SHP77 (cell line): Measurements from ENCODE around the gene EPB41L5.
"Not testable (repeated sequence)": the region's sequence is repeated elsewhere in the genome, so short reads cannot be mapped to it uniquely, and the experiment has no call there.

Experiments
- DNase-seq, 2 experiments: peaks; one replicate each; lab custom pipeline; 2025; lab: John Stamatoyannopoulos, UW

EPB41L5 gene

DNA sequence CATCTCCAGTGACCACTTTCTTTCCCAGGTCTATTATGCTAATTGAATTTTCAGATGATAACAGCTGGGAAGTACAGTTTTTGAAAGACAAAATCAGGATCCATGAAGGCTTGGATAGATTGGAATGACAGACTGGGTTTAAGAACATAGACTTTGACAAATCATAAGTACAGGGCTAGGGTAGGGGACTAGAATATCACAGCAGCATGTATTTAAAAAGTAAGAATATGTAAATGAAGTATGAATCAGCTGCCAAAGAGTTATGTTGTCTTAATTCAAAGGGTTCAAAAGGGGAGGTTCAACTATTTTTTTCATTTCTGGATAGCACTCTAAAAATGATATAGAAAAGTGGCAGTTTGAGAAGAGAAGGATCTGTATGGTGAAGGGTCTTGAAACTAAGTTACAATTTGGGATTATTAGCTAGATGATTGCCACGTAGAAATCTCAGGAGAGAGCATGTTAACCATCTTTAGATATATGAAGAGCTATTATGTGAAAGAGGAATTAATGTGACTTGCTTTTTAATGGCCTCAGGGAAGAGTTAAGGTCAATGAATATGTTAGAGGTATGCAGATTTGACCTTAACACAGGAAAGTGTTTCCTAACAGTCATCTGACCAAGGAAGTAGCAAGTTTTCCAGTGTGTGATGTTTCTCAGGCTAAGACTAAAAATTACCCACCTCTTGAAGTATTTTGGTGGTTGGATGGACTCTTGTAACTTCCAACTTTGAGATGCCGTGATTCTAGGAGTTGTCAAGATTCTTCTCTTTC is 128.6 kb downstream of the EPB41L5 start:
- DNase-seq = no peak

DNA sequence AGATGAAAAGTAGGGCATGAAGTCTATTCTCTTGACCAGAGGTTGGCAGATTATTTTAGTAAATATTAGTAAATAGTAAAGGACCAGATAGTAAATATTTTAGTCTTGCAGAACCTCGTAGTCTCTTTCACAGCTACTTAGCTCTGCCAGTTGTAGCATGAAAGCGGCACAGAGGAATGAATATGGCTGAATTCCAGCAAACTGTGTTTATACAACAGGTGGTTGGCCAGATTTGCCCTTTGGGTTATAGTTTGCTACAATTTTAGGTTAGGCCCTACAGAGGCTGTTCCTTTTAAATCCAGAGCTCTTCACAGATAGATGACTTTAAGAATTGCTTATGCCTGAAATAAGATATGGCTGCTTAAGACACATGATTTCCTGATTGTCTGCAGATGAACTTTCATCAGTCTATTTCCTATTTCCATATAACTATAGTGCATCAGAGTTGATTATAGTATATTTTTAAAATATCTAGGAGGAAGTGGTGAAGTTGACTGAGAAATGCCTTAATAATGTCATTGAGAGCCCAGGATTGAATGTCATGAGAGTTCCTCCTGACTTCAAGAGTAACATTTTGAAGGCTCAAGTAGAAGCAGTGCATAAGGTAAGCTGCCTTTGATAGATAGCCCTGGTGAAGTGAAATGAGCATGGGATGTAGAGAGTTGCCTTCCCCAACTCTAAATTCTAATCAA is 129.8 kb downstream of the EPB41L5 start:
- DNase-seq = no peak

DNA sequence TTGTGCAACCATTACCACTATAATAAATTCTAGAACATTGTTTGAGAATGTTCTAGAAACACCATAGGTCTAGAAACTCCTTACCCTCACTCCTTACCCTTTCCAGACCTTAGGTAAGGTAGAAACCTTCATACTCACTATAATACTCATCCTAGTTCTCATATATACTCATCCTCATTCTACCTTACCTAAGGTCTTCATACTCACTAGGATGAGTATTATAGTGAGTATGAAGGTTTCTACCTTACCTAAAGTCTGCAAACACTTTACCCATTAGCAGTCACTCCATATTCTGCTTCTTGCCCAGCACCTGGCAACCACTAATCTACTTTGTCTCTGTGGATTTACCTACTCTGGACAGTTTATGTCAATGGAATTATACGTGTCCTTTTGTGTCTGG is 135.4 kb downstream of the EPB41L5 start:
- no peak for DNase-seq

DNA sequence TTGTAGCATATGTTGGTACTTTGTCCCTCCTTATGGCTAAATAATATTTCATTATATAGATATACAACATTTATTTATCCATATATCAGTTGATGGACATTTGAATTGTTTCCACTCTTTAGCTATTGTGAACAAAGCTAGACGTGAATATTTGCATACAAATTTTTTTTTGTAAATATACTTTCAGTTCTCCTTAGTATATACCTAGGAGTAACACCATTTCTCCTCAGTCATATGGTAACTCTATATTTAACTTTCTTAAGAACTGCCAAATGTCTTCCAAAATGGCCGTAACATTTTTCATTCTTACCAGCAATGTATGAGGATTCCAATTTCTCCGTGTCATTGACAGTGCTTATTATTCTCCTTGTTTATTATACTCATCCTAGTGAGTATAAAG is 135.8 kb downstream of the EPB41L5 start:
- DNase-seq = no peak

DNA sequence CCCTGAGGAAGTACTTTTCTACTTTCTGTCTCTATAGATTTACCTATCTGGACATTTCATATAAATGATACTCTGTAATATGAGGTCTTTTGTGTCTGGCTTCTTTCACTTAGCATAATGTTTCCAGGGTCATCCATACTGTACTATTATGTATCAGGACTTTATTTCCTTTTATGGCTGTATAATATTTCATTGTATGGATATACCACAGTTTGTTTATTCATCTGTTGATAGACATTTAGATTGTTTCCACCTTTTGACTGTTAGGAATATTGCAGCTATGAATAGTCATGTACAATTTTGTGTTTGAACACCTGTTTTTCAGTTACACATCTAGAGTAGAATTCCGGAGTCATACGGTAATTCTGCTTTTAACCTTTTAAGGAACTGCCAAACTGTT is 136.5 kb downstream of the EPB41L5 start:
- no peak for DNase-seq

DNA sequence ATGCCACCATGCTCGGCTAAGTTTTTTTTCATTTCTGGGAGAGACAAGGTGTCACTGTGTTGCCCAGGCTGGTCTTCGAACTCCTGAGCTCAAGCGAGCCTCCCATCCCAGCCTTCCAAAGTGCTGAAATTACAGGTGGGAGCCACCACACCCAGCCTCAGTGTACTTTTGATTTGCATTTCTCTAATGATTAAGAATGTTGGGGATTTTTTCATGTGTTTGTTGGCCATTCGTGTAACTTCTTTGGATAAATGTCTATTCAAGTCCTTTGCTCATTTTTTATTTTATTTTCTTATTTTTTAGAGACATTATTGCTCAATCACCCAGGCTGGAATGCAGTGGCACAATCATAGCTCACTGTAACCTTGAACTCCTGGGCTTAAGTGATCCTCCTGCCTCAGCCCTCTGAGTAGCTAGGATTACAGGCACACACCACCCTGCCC is 137.2 kb downstream of the EPB41L5 start:
- DNase-seq = no peak

DNA sequence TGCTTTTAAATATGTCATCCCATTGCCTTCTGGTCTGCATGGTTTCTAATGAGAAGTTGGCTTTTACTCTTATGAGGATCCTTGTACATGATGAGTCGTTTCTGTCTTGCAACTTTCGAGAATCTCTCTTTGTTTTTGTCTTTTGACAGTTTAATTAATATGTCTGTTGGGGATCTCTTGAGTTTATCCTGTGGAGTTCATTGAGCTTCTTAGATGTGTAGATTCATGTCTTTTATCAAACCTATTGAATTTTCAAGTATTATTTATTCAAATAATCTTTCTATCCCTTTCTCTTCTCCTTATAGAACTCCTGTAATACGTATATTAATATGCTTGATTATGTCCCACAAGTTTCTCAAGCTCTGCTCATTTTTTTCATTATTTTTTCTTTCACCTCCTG is 142.4 kb downstream of the EPB41L5 start:
- DNase-seq = no peak

DNA sequence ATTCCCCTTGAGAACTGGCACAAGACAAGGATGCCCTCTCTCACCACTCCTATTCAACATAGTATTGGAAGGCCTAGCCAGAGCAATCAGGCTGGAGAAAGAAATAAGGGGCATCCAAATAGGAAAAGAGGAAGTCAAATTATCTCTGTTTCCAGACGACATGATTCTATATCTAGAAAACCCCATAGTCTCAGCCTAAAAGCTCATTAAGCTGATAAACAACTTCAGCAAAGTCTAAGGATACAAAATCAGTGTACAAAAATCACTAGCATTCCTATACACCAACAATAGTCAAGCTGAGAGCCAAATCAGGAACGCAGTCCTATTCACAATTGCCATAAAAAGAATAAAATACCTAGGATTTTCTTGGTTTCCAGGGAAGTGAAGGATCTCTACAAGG is 145.8 kb downstream of the EPB41L5 start:
- DNase-seq = not testable (repeated sequence)

DNA sequence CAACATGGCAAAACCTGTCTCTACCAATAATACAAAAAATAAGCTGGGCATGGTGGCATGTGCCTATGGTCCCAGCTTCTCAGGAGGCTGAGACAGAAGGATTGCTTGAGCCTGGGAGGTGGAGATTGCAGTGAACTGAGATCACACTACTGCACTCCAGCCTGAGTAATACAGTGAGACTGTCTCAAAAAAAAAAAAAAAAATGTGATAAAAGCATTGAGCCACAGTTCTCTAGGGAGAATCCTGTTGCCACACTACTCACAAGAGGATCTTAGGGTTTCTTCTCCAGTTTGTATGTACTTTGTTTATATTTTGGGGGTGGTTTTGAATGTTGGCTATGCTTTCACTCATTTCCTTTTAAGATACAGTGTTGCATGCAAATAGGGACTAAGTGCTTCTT is 148.3 kb downstream of the EPB41L5 start:
- DNase-seq = no peak

DNA sequence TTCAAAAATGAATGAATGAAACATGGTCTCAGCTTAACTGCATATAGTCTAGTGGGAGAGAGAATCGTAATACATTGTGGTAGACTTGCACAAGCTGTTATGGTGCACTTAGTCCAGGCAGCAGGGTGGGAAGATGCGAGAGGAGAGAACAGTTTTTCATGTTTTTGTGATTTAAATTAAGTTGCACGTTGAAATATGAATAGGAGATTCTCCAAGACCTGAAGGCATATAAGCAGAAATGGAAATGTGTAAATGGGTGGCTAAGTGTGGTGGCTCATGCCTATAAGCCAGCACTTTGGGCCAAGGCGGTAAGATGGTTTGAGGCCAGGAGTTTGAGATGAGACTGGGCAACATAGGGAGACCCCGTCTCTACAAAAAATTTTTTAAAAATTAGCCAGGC is 149.8 kb downstream of the EPB41L5 start:
- no peak for DNase-seq

DNA sequence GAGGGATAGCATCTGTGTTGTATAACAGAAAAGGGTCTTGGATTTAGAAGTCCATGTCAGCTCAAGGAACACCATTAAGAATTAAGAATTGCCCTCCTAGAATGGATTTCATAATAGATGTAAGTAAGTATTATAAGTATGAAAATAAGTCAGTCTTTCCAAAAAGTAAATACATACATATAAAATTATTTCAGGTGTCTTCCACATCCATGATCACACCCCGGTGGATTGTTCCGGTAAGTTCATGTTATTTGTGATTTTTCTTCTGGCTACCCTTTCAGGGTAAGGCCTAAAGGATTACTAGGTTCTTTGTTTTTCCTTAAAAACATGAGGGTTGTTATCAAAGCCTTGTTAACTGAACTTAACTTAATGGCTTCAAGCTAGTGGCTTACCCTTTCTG is 154.4 kb downstream of the EPB41L5 start:
- no peak for DNase-seq

DNA sequence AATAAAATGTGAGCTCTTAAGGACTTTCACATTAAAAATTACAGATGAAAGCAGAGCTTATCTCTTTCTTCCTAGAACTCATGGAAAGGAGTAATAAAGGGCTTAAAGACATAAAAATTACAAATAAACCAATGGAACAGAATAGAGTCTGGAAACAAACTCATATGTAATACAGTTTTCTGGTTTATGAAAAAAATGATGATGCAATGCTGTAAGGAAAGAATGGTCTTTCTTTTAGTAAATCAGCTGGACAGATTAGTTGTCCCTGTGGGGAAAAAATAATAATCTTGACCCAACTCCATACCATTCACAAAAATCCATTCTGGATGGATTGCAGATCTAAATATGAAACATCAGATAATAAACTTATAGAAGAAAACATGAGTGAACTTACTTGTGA is 156.1 kb downstream of the EPB41L5 start:
- DNase-seq = no peak

DNA sequence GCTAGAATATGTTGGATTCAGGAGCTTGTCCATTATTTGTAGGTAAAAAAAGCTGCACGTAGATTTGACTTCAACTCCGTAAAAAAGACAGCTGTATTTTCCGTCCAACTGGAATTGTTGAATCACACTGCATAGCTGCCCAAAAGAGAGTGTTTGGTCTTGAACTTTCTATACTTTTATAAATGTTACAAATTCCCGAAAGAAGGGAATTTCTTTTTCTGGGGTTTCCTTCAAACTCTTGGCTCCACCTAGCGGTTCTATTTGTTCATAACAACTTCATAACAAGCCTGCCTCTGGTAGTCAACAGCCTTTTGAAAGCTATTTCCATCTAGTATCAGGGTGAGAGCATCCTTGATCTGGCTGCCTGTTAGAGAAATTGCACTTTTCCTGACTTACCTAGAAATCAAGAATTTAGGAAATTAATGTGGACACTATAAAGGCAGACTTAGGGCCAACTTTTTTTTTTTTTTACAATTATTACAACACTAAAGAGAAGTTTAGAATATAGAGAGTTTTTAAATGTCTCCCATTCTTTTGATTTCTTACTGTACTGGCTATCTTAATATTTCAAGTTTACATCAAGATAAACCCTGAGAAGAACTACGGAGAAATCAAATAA is 162.2 kb downstream of the EPB41L5 start:
- peak; percentile 10 to 30 for DNase-seq

DNA sequence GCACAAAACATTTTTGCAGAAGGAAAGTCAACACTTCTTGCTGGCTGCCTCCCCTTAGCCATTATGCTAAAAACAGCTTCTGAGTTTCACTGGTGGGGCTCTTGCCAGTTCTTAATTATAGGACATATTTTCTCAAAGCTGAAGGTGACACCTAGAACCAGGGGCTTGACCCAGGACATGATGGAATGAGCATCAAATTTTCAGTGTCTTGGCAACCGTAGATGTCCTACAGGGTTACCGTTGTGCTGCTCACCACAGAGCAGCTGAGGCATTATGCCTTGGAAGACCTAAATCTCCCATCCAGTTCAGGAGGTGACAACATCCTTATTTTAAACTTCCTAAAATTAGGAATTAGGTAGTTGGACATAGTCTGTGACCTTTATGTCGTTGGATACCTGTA is 163.6 kb downstream of the EPB41L5 start:
- DNase-seq = no peak

DNA sequence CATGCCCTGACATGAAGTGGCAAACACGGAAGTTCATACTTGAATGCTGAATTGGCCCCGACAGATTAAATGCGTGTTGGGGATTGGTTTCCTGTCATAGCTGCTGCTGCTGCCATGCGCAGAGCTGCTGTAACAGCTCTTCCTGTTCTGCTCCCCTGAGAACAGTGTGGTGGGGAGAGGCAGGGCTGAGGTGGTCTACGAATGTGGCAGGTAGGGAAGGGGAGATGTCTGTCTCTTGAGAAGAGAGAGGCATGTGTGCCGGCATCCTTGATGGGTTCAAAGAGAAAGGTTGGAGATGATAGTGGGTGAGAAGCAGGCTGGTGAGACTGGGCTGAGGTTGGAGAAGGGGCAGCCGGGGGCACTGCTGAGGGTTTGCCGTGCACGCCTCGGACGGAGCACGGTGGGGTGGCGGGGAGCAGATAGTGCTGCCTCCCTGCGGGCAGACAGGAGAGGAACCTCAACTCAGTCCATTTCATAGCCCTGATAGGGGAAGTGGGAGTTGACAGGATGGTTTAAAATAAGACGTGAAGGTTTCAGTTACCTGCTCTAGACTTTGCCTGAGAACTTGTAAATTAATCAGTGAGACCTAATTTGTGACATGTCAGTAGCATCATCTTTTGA is 164.2 kb downstream of the EPB41L5 start:
- DNase-seq = no peak

DNA sequence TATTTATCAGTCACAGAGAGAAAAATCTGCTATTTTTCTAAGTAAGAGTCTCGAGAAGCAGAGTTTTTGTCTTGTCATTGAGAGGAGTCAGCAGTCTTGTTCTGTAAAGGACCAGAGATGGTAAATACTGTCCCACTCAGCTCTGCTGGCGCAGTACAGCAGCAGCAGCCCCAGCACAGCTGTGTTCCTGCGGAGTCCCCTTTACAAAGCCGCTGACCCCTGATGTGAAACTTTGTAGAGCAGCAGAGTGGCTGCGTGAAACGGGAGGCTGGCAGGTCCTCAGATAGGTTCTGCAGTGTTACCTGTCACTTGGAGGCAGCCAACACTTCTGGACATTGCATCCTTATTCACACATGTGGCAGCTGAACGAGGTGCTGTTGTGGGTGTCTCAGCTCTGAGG is 165.1 kb downstream of the EPB41L5 start:
- DNase-seq = no peak

DNA sequence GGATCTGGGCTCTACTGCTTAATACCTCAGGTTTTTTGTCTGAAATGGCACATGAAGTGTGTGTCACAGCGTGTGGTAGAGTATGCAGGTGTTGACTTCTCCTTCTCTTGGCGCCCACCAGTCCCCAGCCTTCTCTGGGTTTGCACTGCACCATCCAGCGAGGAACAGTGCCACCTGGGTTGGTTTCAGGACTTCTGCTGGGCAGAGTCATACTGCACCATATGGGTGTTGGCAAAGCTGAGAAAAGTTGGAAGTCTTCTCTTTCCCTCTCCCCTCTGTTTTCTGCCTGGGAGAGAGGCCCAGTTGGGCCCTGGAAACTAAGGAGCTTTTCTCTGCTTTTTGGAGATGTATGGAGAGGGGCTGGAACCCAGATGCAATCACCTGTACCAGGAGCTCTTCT is 166.5 kb downstream of the EPB41L5 start:
- DNase-seq = no peak

DNA sequence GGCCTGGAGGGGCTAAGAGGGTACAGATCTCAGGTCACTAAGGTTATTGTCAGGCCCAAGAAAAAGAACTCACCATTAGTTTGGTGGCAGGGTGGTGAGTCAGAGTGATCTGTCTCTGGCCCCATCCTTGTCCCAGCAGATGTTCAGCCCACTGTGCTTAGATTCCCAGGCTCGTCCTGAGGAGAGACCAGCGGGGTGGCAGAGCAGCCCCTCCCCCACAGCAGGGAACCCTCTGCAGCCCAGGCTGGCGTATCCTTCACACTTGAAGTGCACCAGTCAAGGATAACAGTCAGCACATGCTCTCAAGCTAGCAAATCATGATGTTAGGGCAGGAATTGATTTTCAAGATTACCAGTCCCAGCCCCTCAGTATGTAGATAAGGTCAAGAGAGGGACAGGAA is 167.2 kb downstream of the EPB41L5 start:
- DNase-seq = no peak

DNA sequence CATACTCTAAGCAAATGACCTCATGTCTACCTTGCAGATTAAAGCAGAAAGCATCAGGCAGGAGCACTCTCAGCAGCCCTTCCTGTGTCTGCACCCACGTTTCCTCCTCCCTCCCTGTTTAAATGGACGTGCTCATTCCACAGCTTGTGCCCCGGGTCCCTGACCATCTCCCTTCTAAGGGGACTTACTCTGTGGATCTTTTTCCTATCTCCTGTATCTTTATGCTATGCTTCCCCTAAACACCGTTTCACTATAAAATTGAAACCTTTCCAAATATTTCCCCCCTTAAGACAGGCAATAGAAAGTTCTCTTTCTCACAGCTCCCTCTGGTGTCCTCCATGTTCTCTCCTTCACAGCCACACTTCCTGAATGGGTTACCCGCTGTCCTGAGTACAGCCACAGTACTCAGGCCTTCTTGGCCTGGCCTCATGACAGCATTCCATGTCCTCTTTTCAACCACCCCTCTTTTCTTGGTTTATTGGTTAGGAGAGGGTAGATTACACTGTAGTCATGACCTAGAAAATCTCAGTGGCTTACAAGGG is 169.2 kb downstream of the EPB41L5 start:
- no peak for DNase-seq

DNA sequence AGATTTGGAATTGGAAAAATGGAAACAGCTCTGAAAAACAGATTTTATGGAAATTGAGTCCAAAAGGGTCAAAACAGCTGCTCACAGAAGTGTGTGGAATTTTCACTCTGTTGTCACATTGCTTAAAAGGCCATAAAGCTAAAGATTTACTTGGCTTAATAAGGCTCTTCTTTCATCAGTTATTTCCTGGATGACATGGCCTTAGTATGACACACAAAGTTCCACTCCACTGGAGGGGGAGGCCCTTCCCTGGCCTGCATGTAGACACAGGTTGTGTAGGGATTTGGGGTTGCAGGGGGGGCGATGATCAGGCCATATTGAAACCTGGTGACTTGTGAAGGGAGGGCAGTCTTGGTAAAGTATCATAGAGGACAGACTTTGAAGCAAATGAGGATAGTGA is 176.3 kb downstream of the EPB41L5 start:
- no peak for DNase-seq

DNA sequence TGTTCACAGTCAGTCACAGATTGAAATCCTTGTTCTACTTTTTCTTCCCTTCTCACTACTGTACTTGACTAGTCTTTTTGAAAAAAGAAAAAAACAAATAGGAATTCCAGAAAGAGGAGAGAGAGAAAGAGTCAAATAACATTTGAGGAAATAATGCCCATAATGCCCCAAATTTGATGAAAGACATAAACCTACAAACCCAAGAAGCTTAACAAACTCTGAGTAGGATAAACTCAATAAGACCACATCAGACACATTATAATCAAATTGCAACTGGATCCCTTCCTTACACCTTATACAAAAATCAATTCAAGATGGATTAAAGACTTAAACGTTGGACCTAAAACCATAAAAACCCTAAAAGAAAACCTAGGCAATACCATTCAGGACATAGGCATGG is 179.4 kb downstream of the EPB41L5 start:
- DNase-seq = no peak

DNA sequence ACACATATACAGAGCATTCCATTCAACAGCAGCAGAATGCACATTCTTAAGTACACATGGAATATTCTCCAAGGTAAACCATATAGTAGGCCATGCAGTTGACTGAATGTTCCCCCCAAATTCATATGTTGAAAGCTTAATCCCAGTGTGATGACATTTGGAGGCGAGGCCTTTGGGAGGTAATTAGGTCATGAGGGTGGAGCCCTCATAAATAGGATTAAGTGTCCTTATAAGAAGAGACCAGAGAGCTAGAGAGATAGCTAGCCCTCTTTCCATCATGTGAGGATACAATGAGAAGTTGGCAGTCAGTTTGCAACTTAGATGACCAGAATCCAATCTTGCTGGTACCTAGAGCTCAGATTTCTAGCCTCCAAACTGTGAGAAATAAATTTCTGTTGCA is 182.7 kb downstream of the EPB41L5 start:
- DNase-seq = no peak
